Upper lobe of left lung (tissue), 6 donors: ENCODE results near the gene NDRG2. TPM values are rescaled to one million over a fixed set of nuclear protein-coding genes. Genes with fewer than 3 reads are reported as not detected.

ENCODE experiments used
- ATAC-seq, 2 donors: fragments of 200-7000 bp; cut with Tn5 transposase; one replicate each; pipeline ENCODE4 v1.9.1; 2022; ENCODE audit warnings: mild to moderate bottlenecking in 2 of 2, moderate library complexity in 2 of 2; ENCODE audit not compliant: low FRiP score in 2 of 2
- DNase-seq, 2 donors: peaks; one replicate each; pipeline ENCODE4 v3.0.0-alpha.2; 2019 to 2020
- H3K27ac ChIP-seq, 4 donors: fragments of 200-600 bp; sonication (generic); one replicate each; pipeline ENCODE4 v1.5.1; 2016 to 2019
- H3K27me3 ChIP-seq, 4 donors: fragments of 200-600 bp; sonication (generic); one replicate each; pipeline ENCODE4 v1.5.1; 2017 to 2019
- H3K36me3 ChIP-seq, 4 donors: fragments of 200-600 bp; sonication (generic); one replicate each; pipeline ENCODE4 v1.5.1; 2016 to 2019
- H3K4me1 ChIP-seq, 4 donors: fragments of 200-600 bp; sonication (generic); one replicate each; pipeline ENCODE4 v1.5.1; 2018 to 2019
- H3K4me3 ChIP-seq, 4 donors: fragments of 200-600 bp; sonication (generic); one replicate each; pipeline ENCODE4 v1.5.1; 2017 to 2019; ENCODE audit warnings: mild to moderate bottlenecking in 2 of 4, moderate library complexity in 1 of 4
- H3K9me3 ChIP-seq, 4 donors: fragments of 200-600 bp; sonication (generic); one replicate each; pipeline ENCODE4 v1.5.1; 2018 to 2019
- CTCF ChIP-seq, 6 experiments: fragments of 450-650 bp in 4 of 6; fragments of 200-600 bp in 2 of 6; sonication (generic) in 2 of 6; IDR thresholded peaks; one replicate each; pipeline ENCODE4 v1.5.1; 2016 to 2019; ENCODE audit warnings: antibody characterized with exemption in 6 of 6
- EP300 ChIP-seq, 4 donors: sonication (generic); formaldehyde crosslinking; IDR thresholded peaks; one replicate each; pipeline ENCODE4 v1.5.1; 2017; ENCODE audit warnings: antibody characterized with exemption in 4 of 4, control low read depth in 2 of 4
- POLR2A ChIP-seq, 4 donors: fragments of 450-650 bp; IDR thresholded peaks; one replicate each; pipeline ENCODE4 v1.5.1; 2016 to 2017; ENCODE audit warnings: antibody characterized with exemption in 4 of 4, mild to moderate bottlenecking in 2 of 4
- POLR2AphosphoS5 ChIP-seq, 2 donors: sonication (generic); formaldehyde crosslinking; IDR thresholded peaks; one replicate each; pipeline ENCODE4 v1.5.1; 2017; ENCODE audit warnings: antibody characterized with exemption in 2 of 2
- WGBS, 2 donors: methylation state at CpG; one replicate each; pipeline ENCODE4 v1.1.5; 2017 to 2018; 5-methylcytosine and 5-hydroxymethylcytosine counted together
- total RNA-seq, 6 donors: library from RNA; depleted of rRNA in 4 of 6; stranded (reverse); fragments of >200 nt in 4 of 6; gene quantifications; one replicate each; pipeline versions ENCODE4 v1.1.0 to v1.2.1, GENCODE V29; 2016 to 2021
- donor health status: DM: no; HTN: no; CAD: no; lungs with moderate emphysema.
- donor health status: DM: no; HTN: yes; CAD: no; lungs with severe emphysema.

NDRG2 gene
- total RNA-seq, 6 donors from 2014 or later: 69.7 to 280 (median 90.8) TPM

GRCh38 chr14:20996521-20996920, 28.3 kb downstream of the NDRG2 start:
- Histone ChIP-seq H3K4me1 (peaks cover 3 to 8% (median 4%) of the 10 kb centered on the region in 4 donors), H3K27ac (no peak overlapping the region), H3K36me3 (peaks cover 39 to 55% (median 54%) of the 10 kb centered on the region in 4 donors), H3K9me3 (no peaks in the 10 kb centered on the region), H3K27me3 (no peaks in the 10 kb centered on the region), H3K4me3 (no peak overlapping the region)
- WGBS, 2 donors: 88 to 93% methylated on average over 14 of the region's 14 CpGs
- TF ChIP-seq POLR2AphosphoS5 (IDR thresholded peaks at IDR 0.05): no peak
- no peak for TF ChIP-seq POLR2A (IDR thresholded peaks at IDR 0.05)
- no peak for TF ChIP-seq CTCF (IDR thresholded peaks at IDR 0.05)
- TF ChIP-seq EP300 (IDR thresholded peaks at IDR 0.05): no peak
- ATAC-seq (no peak), DNase-seq (peak in 1 of 2 donors; percentile 56)

GRCh38 chr14:20989787-20990600, 34.9 kb downstream of the NDRG2 start, which contains the start of gene METTL17:
Gene METTL17 (plus strand): TSS chr14:20989980. CDS start chr14:20990003, 23 bp downstream.
- peaks cover 19 to 34% (median 33%) of the 10 kb centered on the region in 4 donors for H3K36me3 ChIP-seq
- H3K27ac ChIP-seq: peak within 1 kb of the TSS; percentile 67 to 90 (median 84)
- peak in 1 of 4 donors; percentile 30 for TF ChIP-seq EP300 (IDR thresholded peaks at IDR 0.05)
- peak in 2 of 6 experiments; percentile 28 to 42 for TF ChIP-seq CTCF (IDR thresholded peaks at IDR 0.05)
- peak; percentile 78 to 85 for TF ChIP-seq POLR2AphosphoS5 (IDR thresholded peaks at IDR 0.05)
- peak in 2 of 4 donors; percentile 43 to 83 for TF ChIP-seq POLR2A (IDR thresholded peaks at IDR 0.05)
- H3K9me3 ChIP-seq: no peaks in the 10 kb centered on the region
- ATAC-seq (peak; percentile 95 to 96), DNase-seq (peak; percentile 86 to 90)
- H3K27me3 ChIP-seq: no peaks in the 10 kb centered on the region
- peak within 1 kb of the TSS; percentile 67 to 95 (median 84) for H3K4me3 ChIP-seq
- WGBS, 2 donors: 0 to 2% methylated on average over 13 to 41 of the region's 42 CpGs
- peaks cover 25 to 30% (median 28%) of the 10 kb centered on the region in 4 donors for H3K4me1 ChIP-seq

GRCh38 chr14:20989471-20989786, 35.4 kb downstream of the NDRG2 start:
- Histone ChIP-seq H3K36me3 (peaks cover 14 to 28% (median 27%) of the 10 kb centered on the region in 4 donors), H3K9me3 (no peaks in the 10 kb centered on the region), H3K4me3 (peak overlapping the region in 3 of 4 donors; percentile 81 to 95 (median 87)), H3K27ac (peak overlapping the region; percentile 67 to 90 (median 84)), H3K4me1 (peaks cover 25 to 30% (median 28%) of the 10 kb centered on the region in 4 donors), H3K27me3 (no peaks in the 10 kb centered on the region)
- WGBS, 2 donors: 1 to 2% methylated on average over 10 to 11 of the region's 11 CpGs
- no peak for DNase-seq
- no peak for ATAC-seq
- no peak for TF ChIP-seq POLR2A (IDR thresholded peaks at IDR 0.05)
- TF ChIP-seq CTCF (IDR thresholded peaks at IDR 0.05): no peak
- no peak for TF ChIP-seq EP300 (IDR thresholded peaks at IDR 0.05)
- TF ChIP-seq POLR2AphosphoS5 (IDR thresholded peaks at IDR 0.05): no peak

- Histone ChIP-seq H3K27ac (peak overlapping the region; percentile 67 to 90 (median 84)), H3K36me3 (peaks cover 9 to 23% (median 22%) of the 10 kb centered on the region in 4 donors), H3K9me3 (no peaks in the 10 kb centered on the region), H3K4me3 (peak overlapping the region in 3 of 4 donors; percentile 81 to 95 (median 87)), H3K27me3 (no peaks in the 10 kb centered on the region), H3K4me1 (peaks cover 25 to 30% (median 28%) of the 10 kb centered on the region in 4 donors)
- no peak for ATAC-seq
- DNase-seq: peak in 1 of 2 donors; percentile 35
- TF ChIP-seq POLR2A (IDR thresholded peaks at IDR 0.05) (no peak), CTCF (IDR thresholded peaks at IDR 0.05) (no peak), POLR2AphosphoS5 (IDR thresholded peaks at IDR 0.05) (no peak), EP300 (IDR thresholded peaks at IDR 0.05) (no peak)
- 85 to 88% methylated on average over 13 to 15 of the region's 15 CpGs for WGBS, 2 donors
Measured at GRCh38 chr14:20988717-20989470, 36.0 kb downstream of the NDRG2 start.
